ENCODE results near the gene REXO4. TPM values are rescaled to one million over a fixed set of nuclear protein-coding genes. Genes with fewer than 3 reads are reported as not detected.
A peak's percentile ranks its signal among the peaks of the same experiment; 100 is the strongest.

Gene REXO4
- total and polyA plus RNA-seq, 9 of the 15 experiments (the other 6 are each of a cell fraction or from before 2014, with no cell fraction given): 3.4 to 72.9 (median 31.1) TPM

DNA sequence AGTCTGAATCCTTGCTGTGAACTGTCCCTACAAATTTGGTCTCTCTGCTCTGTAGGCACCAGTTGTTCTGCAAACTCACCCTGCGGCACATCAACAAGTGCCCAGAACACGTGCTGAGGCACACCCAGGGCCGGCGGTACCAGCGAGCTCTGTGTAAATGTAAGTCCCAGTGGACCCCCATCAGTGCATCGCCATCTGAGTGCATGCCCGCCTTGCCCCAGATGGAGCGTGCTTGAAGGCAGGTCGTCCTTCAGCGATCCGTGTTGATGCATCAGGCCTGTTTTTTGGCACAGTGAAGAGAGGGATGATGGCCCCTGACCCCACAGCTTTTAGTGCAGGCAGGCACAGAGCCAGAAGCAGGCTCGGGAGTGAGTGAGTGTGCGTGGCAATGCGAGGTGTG is 60.2 kb downstream of the REXO4 start:
- Histone ChIP-seq H3K9me3 (replicated peaks; ENCODE audit: control insufficient read depth, insufficient read depth, low read depth, low read length) (no peaks in the 10 kb centered on the region), H3K4me2 (ENCODE audit: insufficient read depth, low read length) (no peak overlapping the region), H3K4me1 (replicated peaks in 1 of 2; ENCODE audit: control insufficient read depth in 2 of 2, insufficient read depth in 2 of 2, low read length in 2 of 2) (peaks cover 17 to 50% of the 10 kb centered on the region in 2 experiments; a peak in 4 of 5 replicates), H3K27me3 (ENCODE audit: control insufficient read depth in 2 of 2, insufficient read depth in 2 of 2, low read length in 2 of 2) (no peaks in the 10 kb centered on the region), H3K9me1 (ENCODE audit: control insufficient read depth, insufficient read depth, low read length) (no peaks in the 10 kb centered on the region), H3K9ac (ENCODE audit: insufficient read depth in 1 of 2, low read depth in 2 of 2, low read length in 2 of 2) (peak overlapping the region in 1 of 2 experiments; percentile 93; a peak in 2 of 4 replicates), H3K4me3 (peak overlapping the region; percentile 67; the same call in 1 of the 2 replicates), H2AFZ (ENCODE audit: low read depth, low read length) (no peak overlapping the region), H3K79me2 (ENCODE audit: control insufficient read depth, insufficient read depth, low read length) (peaks cover 36% of the 10 kb centered on the region), H3K36me3 (ENCODE audit: control insufficient read depth, insufficient read depth, low read length) (peaks cover 71% of the 10 kb centered on the region; the same call in 2 of the 3 replicates), H4K20me1 (replicated peaks; ENCODE audit: control insufficient read depth, insufficient read depth, low read length) (peaks cover 33% of the 10 kb centered on the region), H3K27ac (ENCODE audit: extremely low read depth, low read depth, low read length) (no peak overlapping the region)
- POLR2A ChIA-PET: interaction anchor here (1.0 to 7.4 kb wide), 4 partner anchors 9 to 14 kb away, joined by 4 to 109 read pairs (median 7); partner anchors contain the start of genes MED22 and RPL7A
- in situ Hi-C loops (cut with MboI): no loop called here
- ATAC-seq (no peak), DNase-seq (ENCODE audit: extremely low read depth in 1 of 4, low spot score in 3 of 4) (no peak), FAIRE-seq (no peak)
- intact Hi-C loops (cut with micrococcal nuclease): loop anchor here (2.0 kb wide), 1 partner anchor 129 kb away; no protein-coding TSS in a partner anchor
- 82% methylated on average over 14 of the region's 14 CpGs for WGBS (ENCODE audit: insufficient coverage, low coverage, missing lambda C conversion rate)
- CTCF ChIA-PET (ENCODE audit: low intra/inter-chr PET ratio): interaction anchor here (0.6 kb wide), 1 partner anchor 69 kb away, joined by 3 read pairs; no protein-coding TSS in a partner anchor
- TF ChIP-seq, protein P1, sequence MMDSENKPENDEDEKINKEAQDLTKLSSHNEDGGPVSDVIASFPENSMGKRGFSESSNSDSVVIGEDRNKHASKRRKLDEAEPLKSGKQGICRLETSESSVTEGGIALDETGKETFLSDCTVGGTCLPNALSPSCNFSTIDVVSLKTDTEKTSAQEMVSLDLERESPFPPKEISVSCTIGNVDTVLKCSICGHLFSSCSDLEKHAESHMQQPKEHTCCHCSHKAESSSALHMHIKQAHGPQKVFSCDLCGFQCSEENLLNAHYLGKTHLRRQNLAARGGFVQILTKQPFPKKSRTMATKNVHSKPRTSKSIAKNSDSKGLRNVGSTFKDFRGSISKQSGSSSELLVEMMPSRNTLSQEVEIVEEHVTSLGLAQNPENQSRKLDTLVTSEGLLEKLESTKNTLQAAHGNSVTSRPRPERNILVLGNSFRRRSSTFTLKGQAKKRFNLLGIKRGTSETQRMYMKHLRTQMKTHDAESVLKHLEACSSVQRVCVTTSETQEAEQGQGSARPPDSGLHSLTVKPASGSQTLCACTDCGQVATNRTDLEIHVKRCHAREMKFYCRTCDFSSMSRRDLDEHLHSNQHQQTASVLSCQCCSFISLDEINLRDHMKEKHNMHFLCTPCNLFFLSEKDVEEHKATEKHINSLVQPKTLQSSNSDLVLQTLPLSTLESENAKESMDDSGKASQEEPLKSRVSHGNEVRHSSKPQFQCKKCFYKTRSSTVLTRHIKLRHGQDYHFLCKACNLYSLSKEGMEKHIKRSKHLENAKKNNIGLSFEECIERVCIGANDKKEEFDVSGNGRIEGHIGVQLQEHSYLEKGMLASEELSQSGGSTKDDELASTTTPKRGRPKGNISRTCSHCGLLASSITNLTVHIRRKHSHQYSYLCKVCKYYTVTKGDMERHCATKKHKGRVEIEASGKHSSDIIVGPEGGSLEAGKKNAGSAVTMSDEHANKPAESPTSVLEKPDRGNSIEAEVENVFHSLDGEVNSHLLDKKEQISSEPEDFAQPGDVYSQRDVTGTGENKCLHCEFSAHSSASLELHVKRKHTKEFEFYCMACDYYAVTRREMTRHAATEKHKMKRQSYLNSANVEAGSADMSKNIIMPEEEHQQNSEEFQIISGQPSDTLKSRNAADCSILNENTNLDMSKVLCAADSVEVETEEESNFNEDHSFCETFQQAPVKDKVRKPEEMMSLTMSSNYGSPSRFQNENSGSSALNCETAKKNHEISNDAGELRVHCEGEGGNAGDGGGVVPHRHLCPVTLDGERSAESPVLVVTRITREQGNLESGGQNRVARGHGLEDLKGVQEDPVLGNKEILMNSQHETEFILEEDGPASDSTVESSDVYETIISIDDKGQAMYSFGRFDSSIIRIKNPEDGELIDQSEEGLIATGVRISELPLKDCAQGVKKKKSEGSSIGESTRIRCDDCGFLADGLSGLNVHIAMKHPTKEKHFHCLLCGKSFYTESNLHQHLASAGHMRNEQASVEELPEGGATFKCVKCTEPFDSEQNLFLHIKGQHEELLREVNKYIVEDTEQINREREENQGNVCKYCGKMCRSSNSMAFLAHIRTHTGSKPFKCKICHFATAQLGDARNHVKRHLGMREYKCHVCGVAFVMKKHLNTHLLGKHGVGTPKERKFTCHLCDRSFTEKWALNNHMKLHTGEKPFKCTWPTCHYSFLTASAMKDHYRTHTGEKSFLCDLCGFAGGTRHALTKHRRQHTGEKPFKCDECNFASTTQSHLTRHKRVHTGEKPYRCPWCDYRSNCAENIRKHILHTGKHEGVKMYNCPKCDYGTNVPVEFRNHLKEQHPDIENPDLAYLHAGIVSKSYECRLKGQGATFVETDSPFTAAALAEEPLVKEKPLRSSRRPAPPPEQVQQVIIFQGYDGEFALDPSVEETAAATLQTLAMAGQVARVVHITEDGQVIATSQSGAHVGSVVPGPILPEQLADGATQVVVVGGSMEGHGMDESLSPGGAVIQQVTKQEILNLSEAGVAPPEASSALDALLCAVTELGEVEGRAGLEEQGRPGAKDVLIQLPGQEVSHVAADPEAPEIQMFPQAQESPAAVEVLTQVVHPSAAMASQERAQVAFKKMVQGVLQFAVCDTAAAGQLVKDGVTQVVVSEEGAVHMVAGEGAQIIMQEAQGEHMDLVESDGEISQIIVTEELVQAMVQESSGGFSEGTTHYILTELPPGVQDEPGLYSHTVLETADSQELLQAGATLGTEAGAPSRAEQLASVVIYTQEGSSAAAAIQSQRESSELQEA (IDR thresholded peaks at IDR 0.05; ENCODE audit: low read depth): no peak
- no peak for TF ChIP-seq TCF7 (IDR thresholded peaks at IDR 0.05; ENCODE audit: borderline replicate concordance)
- no peak for TF ChIP-seq PHB2 (IDR thresholded peaks at IDR 0.05; ENCODE audit: low read depth)
- BruUV-seq (replicated peaks): no TSS peak
